ENCODE measurements around the gene C19orf47.
A peak's percentile ranks its signal among the peaks of the same experiment; 100 is the strongest.

C19orf47 gene

GRCh38 chr19:40285353-40286234 is 62.6 kb downstream of the C19orf47 start:
- TF ChIP-seq ZFX (IDR thresholded peaks at IDR 0.05): peak; percentile 39; the same call in 1 of the 2 replicates
- no peak for TF ChIP-seq CTCF (conservative IDR thresholded peaks at IDR 0.05)
- H3K27ac ChIP-seq: peak overlapping the region; percentile 94

- H3K27ac ChIP-seq: peak within 1 kb of the TSS; percentile 94
- TF ChIP-seq CTCF (conservative IDR thresholded peaks at IDR 0.05) (no peak), ZFX (IDR thresholded peaks at IDR 0.05) (peak; percentile 65; the same call in 1 of the 2 replicates)
Measured at GRCh38 chr19:40284501-40285352, 63.5 kb downstream of the C19orf47 start, which contains the start of gene AKT2. Gene AKT2 (minus strand): TSS chr19:40285345. CDS start chr19:40265267, 20,078 bp downstream.

GRCh38 chr19:40284251-40284500 is 64.0 kb downstream of the C19orf47 start:
- peak overlapping the region; percentile 94 for H3K27ac ChIP-seq
- TF ChIP-seq CTCF (conservative IDR thresholded peaks at IDR 0.05): no peak
- TF ChIP-seq ZFX (IDR thresholded peaks at IDR 0.05): no peak

DNA sequence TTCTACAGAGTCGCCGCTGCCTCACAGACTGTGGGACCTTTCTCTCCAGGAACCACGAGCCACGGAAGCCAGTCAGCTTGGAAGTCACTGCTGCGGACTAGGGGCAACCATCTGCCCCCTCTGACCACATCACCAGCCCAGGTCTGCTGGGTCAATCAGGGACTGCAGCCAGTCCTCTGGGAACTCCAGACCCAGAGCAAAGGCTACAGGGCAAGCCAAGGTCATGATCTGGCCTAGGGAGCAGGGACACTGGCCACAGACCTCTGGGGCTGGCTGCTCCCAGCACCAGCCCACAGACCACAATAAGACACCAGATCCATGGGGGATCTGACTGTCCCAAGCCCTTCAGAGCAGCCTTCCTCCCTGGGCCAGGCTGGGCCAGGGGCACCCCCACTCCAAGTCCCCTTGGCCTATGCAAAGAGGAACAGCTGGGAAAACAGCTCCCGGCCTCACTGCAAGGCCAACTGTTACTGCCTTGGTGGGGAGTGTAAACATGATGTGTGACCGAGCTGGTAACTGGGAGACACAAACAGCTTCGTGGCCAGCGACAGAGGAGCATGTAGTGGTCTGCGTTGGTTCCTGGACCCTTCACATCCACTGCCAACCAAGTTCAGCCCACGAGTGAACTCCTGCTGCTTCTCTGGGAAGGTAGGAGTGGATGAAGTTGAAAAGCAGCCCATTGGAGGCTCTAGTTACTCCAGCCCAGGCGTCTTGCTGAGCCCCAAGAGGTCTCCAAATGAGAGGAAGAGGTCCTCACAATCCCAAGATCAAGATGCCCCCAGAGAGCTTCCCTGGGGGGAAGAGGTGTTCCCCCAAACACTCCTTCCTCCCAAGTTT is 64.6 kb downstream of the C19orf47 start:
- no peak for TF ChIP-seq ZFX (IDR thresholded peaks at IDR 0.05)
- no peak for TF ChIP-seq CTCF (conservative IDR thresholded peaks at IDR 0.05)
- H3K27ac ChIP-seq: peak overlapping the region; percentile 94

GRCh38 chr19:40282920-40283319 is 65.3 kb downstream of the C19orf47 start:
- no peak for TF ChIP-seq ZFX (IDR thresholded peaks at IDR 0.05)
- TF ChIP-seq CTCF (conservative IDR thresholded peaks at IDR 0.05): no peak

GRCh38 chr19:40282209-40282580 is 66.0 kb downstream of the C19orf47 start:
- H3K27ac ChIP-seq: peak overlapping the region; percentile 86
- TF ChIP-seq ZFX (IDR thresholded peaks at IDR 0.05) (no peak), CTCF (conservative IDR thresholded peaks at IDR 0.05) (no peak)

More at GRCh38 chr19:40282920-40283319, 65.3 kb downstream of the C19orf47 start:
- peak overlapping the region; percentile 94 for H3K27ac ChIP-seq
